ENCODE measurements around the gene SLC38A7.

SLC38A7 gene

GRCh38 chr16:58634265-58634802, 50.2 kb downstream of the SLC38A7 start:
- no peak for DNase-seq

- DNase-seq = peak; percentile 98
These were observed 54.6 kb downstream of the SLC38A7 start, which contains the start of gene CNOT1 for GRCh38 chr16:58629733-58630640. CNOT1 (minus strand) TSS chr16:58629826; CDS start chr16:58599337, 30,489 bp downstream.

- peak; percentile 51 for DNase-seq
These were observed 55.5 kb downstream of the SLC38A7 start for GRCh38 chr16:58628845-58629732.

GRCh38 chr16:58624209-58624608, 60.4 kb downstream of the SLC38A7 start:
- DNase-seq = no peak

- no peak for DNase-seq
These were observed 64.2 kb downstream of the SLC38A7 start for GRCh38 chr16:58620396-58620795.

GRCh38 chr16:58615280-58615679, 69.3 kb downstream of the SLC38A7 start:
- no peak for DNase-seq

Measured in stimulated activated CD4-positive, alpha-beta T cell treated with anti-CD3 and anti-CD28 coated beads, Interleukin-1b, Interleukin-23, amount 100 ng/mL, for 48 hours (primary cell).